Activated CD8-positive, alpha-beta memory T cell treated with anti-CD3 and anti-CD28 coated beads for 4 hours (primary cell): Measurements from ENCODE around the gene LEFTY1.
A peak's percentile ranks its signal among the peaks of the same experiment; 100 is the strongest.

Experiments
- DNase-seq, 2 donors: peaks; one replicate each; pipeline ENCODE4 v3.0.0-alpha.2; 2020; ENCODE audit warnings: low read depth in 2 of 2

Gene LEFTY1

GRCh38 chr1:225915538-225915991 is 26.6 kb upstream of the LEFTY1 start:
- DNase-seq: no peak

- DNase-seq: no peak
Measured at GRCh38 chr1:225914947-225915346, 26.0 kb upstream of the LEFTY1 start.

- DNase-seq: no peak
Measured at GRCh38 chr1:225914391-225914790, 25.4 kb upstream of the LEFTY1 start.

- DNase-seq: peak in 1 of 2 donors; percentile 48
Measured at GRCh38 chr1:225911191-225912130, 22.5 kb upstream of the LEFTY1 start.

- no peak for DNase-seq
Measured at GRCh38 chr1:225909477-225909876, 20.5 kb upstream of the LEFTY1 start.

- DNase-seq: no peak
Measured at GRCh38 chr1:225908773-225909172, 19.8 kb upstream of the LEFTY1 start.

- DNase-seq: no peak
Measured at GRCh38 chr1:225908013-225908640, 19.2 kb upstream of the LEFTY1 start.

GRCh38 chr1:225907341-225907740 is 18.4 kb upstream of the LEFTY1 start:
- no peak for DNase-seq

GRCh38 chr1:225906467-225906866 is 17.5 kb upstream of the LEFTY1 start:
- no peak for DNase-seq

GRCh38 chr1:225903623-225904022 is 14.7 kb upstream of the LEFTY1 start:
- DNase-seq: no peak

GRCh38 chr1:225899044-225899925 is 10.3 kb upstream of the LEFTY1 start:
- DNase-seq: no peak

GRCh38 chr1:225897595-225898514 is 8.9 kb upstream of the LEFTY1 start:
- no peak for DNase-seq

GRCh38 chr1:225896937-225897549 is 8.1 kb upstream of the LEFTY1 start:
- peak; percentile 24 to 58 for DNase-seq

- no peak for DNase-seq
Measured at GRCh38 chr1:225896494-225896893, 7.5 kb upstream of the LEFTY1 start.

GRCh38 chr1:225892307-225892706 is 3.4 kb upstream of the LEFTY1 start:
- DNase-seq: no peak

GRCh38 chr1:225891229-225891972 is 2.5 kb upstream of the LEFTY1 start:
- DNase-seq: no peak

GRCh38 chr1:225890346-225891228 is 1.6 kb upstream of the LEFTY1 start:
- DNase-seq: no peak

GRCh38 chr1:225889743-225890142 is 797 bp upstream of the LEFTY1 start:
- no peak for DNase-seq
